D341Med (cell line): ENCODE data around the gene DHX34.
A peak's percentile ranks its signal among the peaks of the same experiment; 100 is the strongest.

ENCODE experiments used
- DNase-seq: peaks from one replicate; pipeline ENCODE4 v3.0.0; 2012; ENCODE audit warnings: low spot score

Gene DHX34

DNA sequence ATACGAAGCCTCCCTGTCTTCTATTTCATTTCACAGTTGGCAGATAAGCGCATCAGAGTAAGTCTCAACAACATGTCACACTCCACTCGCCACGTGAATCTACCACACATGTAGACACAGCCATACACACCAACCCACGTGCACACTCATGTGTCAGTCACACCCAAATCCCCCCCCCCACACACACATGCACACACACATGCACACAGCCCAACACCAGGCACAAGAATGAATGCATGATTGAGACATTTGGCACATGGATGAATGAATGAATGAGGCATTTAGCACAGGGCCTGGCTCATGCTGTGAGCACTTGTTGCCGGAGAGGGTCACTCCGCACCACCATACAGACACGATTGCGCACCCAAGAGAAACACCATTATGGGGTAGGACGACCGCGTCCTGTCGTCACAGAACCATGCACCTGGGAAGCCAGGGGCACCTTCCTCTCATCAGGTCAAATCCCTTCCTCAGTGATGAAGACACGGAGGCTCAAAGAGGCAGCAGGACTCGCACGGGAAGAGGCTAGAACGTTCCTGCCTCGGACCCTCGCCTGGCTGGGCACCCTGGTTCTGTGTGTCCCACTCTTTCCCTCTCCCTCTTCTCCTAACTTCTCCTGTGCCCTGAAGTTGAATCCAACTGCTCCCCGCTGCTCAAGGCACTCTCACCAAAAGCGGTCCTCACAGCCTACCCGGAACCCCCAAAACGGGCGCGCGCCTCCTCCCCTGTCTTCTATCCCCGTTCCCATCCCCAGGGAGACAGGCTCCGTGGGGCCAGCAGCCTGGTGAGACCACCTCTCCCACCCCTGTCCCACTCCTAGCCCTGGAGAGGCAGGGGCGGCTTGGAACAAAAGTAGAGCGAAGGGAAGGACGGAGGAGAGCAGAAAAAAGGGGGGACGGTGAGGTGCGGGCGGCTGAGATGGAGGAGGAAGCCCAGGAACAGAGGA is 68.9 kb downstream of the DHX34 start:
- no peak for DNase-seq

DNA sequence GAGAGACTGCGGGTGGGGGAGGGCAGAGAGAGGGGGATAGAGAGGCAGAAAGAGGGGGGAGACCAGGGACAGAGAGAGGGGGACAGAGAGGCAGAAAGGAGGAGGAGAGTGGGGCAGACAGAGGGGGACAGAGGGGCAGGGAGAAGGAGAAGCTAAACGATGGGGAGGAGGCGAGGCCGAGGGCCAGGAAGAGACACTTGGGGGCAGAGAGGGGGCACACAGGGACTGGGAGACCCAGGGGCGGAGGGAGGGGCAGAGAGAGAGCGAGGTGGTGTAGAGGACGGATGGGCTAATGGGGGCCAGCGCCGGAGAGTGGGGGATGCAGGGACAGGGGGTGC is 69.5 kb downstream of the DHX34 start:
- DNase-seq, result no peak

DNA sequence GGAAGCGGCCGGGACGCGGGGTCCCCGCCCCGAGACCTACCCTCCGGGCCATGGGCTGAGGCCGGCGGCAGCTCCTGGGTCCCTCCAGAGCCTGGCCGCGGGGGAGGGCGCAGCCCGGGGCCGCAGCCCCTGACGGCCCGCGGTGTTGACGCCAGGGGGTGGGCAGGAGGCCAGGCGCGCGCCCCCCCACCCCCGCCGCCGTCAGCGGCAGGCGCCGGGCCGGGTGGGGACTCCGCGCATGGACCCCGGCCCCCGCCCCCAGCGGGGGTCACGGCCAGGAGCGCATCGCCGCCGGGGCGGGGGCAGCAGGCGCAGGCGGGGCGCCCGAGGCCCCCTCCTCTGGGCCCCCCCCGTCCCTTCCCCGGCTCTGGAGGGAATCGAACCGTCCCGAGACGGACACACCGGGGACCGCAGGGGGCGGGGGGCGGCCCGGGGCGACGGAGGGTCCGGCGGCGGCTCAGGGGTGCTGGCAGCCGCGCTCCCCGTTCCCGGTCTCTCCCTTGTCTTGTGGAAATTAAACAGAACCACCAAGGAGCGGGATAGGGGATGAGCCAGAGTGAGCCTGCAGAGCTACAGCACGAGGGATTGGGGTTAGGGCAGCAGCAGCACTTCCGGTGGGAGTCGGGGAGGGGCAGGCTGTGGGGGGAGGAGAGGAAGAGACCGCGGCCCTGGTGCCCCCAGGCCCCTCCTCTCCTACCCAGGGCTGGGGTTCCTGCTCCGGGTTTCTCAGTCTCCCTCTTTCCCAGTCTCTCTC is 70.1 kb downstream of the DHX34 start, which contains the start of gene MEIS3:
Gene MEIS3, minus strand, starts transcription at position 498 of the 754 bp plus-strand sequence. Its CDS starts 446 bp downstream, at position 52.
- DNase-seq, result peak; percentile 71

DNA sequence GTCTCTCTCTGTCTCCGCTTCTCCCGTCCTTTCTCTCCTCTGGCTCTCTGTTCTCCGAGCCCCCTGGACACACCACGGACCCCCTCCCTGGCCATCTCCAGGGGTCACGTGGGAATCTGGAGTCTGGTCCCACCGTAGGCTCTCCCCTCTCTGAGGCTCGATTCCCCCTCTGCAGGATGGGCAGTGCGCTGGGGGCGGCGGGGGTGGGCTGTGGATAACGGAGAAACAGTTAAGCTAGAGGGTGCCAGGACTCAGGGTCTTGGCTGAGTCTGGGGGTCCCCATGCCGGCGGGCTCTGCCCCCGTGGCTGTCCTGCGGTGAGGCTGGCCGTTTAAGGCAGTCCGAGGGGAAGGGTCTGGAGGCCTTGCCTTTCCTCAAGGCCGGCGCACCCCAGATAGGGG is 70.7 kb downstream of the DHX34 start:
- no peak for DNase-seq

DNA sequence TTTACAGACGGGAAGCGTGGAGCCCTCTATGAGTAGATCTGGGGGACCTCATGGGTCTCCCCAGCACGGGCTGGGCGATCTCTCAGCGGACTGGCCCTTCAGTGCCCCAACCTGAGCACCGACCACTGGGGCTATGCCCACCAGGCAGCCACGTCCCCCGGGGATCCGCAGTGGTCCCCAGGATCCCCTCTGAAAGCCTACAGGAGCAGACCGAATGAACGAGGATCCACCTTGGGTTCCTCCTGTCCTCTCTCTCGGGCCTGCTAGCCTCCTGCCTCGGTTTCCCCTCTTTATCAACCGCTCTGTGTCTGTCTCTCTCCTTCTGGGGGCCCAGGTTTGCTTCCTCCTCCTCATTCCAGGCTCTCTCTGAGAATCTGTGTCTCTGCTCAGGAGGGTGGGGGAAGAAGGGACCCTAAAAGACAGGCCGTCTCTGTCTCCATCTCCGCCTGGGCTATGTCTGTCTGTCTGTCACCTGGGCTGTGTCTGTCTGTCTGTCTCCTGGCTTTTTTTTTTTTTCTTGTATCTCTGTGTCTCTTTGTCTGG is 72.2 kb downstream of the DHX34 start:
- DNase-seq, result no peak

DNA sequence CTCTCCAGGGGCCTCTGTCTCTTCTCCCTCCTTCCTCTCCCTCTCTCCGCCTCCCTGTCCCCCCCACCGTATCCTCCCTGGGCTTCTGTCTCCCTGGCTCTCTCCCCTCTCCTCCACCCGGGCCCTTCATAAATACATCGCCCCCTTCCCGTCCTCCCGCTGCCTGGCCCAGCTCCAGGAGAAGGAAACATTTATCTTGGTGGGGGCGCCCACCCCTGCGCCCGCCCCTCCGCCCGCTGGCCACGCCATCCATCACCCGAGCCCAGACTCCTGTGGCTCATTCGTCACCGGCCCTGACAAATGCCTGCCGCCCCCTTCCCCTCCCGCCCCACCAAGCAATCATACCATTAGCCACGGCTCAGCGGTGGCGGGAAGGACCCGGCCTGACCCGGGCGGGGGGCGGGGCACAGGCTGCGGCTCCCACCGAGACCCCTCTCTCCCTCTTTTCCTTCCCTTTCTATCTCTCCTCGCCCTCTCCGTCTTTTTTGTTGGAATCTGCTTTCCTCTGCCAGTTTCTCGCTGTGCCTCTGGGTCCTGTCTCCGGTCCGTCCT is 72.8 kb downstream of the DHX34 start:
- no peak for DNase-seq

DNA sequence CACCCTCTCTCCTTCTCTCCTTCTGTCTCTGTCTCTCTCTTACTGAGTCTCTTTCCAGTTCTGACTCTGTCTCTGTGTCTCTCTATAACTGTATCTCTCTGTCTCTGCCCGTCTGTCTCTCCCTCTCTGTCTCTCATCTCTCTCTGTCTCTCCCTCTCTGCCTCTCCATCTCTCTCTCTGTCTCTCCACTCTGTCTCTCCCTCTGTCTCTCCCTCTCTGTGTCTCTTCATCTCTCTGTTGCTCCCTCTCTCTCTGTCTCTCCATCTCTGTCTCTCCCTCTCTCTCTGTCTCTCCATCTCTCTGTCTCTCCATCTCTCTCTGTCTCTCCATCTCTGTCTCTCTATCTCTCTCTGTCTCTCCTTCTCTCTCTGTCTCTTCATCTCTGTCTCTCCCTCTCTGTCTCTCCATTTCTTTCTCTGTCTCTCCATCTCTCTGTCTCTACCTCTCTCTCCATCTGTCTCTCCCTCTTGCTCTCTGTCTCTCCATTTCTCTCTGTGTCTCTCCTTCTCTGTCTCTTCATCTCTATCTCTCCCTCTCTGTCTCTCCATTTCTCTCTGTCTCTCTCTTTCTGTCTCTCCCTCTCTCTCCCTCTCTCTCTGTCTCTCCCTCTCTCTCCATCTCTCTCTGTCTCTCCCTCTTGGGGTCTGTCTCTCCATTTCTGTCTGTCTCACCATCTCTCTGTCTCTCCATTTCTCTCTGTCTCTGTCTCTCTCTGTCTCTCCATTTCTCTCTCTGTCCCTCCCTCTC is 73.5 kb downstream of the DHX34 start:
- DNase-seq, result no peak

DNA sequence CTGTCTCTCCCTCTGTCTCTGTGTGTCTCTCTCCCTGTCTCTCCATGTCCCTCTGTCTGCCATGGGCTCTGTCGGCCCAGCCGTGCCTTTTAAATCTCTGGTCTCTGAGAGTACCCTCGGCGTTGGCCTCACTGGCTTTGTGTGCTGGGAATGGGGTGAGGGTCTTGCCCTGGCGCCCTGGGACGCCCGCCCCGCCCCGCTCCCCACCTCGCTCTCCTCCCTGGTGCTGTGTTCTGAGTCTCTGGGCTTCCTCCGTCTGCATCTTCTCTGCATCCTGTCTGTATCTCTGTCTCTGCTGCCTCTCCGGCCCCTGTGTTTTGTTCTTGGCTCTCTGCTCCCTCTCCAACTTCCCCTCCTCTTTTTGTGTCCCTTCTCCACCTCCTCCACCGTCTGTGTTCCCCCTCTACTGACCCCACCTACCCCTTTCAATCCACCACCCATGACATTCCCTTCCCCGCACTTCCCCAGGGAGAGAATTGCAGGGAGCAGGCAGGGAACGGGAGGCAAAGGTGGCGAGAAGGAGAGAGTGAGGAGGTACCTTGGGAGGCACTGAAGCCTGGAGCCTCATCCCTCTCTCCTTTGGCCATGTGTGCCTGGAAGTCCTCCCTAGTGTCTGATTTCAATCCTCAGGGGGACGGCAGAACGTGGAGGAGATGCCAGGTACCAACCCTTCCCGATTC is 74.2 kb downstream of the DHX34 start:
- no peak for DNase-seq

DNA sequence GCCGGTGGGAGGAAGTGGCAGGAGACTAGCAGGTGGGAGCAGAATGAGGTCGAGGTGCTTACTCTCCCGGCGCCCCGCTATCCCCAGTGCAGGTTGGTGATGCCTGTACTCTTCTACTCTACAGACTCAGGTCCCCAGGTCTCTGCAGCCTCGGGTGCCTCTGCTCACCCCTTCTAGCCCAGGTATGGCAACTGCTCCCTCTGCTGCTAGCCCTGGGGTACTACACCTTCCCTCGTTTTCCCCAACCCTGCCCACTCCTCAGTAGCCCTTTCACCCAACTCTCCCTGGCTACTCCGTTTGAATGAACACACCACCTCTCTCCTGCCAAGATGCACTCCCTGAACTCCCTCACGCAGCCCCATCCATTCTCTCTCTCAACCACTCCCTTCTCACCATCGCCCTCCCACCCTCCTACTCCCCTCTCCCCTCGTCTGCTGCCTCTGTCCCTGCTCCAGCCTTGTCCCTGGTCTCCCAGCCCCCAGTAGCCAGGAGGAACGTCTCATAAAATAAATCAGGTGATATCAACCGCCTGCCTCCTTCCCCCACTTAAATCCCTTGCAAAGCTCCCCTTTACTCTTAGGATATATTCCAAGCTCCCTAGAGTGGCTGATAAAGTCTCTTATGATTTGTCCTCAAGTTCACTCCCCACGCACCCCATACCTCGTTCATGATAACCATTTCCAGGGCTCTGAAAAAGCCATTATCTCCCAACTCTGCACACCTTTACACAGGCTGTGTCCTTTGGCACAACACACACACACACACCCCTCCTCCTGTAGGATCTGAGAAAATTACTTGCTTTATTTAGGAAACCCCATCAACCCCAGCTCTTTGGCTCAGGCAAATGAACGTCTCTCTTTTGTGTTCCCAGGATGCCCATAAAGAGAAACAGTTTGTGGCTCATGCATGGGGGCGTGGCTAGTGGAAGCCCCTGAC is 78.4 kb downstream of the DHX34 start:
- peak; percentile 80 for DNase-seq

DNA sequence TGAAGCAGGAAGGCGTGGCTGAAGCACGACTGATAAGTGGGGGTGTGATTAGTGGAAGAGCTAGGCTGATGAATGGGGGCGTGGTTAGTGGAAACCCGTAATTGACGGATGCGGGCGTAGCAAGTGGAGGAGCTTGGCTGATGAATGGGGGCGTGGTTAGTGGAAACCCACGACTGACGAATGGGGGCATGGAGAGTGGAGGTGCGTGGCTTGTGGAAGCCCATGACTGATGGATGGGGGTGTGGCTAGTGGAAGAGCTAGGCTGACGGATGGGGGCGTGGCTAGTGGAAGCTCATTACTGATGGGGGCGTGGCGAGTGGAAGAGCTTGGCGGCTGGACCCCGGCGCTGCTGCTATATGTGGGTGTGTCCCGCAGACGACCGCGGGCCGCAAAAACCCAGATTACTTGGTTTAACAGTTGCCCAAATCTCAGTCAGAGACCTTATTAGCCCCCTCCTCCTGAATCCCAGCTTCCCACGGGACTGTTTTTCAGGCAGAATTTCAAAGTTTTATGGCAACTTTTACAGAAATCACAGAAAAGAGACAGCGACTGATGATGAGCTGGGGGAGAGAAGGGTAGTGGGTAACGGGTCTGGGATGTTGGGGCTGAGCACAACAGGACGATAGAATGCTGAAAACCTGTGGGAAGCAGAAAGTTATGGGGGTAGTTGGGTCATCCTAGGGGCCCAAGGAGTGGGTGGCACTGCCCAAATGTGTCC is 79.2 kb downstream of the DHX34 start:
- DNase-seq, result peak; percentile 95

DNA sequence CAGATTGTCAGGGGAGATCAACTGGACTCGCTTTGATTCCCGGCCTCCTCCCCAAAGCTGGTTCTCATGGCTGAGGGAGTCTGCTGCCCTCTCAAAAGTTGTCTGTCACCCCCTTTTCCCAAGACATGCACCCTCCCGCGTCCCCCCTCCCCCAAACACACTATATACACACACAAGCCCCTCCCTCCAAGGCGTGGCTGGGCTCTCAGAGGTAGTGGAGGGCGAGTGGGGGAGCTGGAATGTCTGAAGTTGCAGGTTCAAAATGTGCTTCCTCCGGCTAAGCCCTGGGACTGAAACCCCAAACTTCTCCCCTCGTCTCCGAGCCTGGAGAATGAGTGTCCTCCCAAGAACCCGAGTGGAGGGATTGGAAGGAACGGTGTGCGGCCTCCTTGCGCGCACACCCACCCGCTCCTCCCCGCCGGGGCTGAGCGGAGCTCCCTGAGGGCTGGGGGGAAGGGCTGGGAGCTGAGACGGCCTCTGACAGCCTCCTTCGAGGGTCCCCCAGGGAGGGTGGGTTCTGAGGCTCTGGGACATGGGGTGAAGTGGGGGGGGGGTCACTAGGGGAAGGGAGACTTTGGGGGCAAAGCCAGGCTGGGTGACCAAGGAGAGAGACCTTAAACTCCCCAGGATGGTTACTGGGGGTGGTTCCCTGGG is 80.2 kb downstream of the DHX34 start:
- no peak for DNase-seq

DNA sequence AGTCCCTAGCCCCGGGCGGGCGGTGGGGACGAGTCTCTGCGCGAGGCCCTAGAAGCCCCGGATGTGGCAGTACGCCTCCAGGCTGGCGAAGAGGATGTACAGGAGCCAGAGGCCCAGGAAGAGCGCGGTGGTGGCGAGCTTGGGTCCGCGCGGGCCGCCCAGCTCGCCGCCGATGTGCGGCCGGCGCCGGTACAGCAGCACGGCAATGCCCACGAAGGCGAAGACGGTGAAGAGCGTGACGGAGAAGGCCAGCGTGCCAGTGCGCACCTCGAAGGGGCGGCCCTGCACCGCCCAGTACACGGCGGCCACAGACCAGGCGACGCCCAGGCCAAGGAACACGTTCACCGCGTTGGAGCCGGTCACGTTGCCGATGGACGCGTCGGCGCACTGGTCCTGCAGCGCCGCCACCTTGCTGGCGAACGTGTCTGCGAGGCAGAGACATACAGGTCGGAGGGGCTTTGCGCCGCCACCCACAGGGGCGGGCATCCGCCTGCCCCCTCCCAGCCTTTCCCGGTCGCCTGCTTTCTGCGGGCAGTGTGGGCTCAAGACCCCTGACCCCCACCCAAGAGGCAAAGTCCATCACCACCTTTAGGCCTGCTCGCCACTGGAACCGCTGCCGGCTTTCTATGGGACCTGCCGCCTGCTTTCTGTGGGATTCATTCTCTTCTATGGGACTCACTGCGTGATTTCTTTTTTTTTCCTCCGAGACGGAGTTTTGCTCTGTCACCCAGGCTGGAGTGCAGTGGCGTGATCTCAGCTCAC is 81.1 kb downstream of the DHX34 start:
- no peak for DNase-seq

DNA sequence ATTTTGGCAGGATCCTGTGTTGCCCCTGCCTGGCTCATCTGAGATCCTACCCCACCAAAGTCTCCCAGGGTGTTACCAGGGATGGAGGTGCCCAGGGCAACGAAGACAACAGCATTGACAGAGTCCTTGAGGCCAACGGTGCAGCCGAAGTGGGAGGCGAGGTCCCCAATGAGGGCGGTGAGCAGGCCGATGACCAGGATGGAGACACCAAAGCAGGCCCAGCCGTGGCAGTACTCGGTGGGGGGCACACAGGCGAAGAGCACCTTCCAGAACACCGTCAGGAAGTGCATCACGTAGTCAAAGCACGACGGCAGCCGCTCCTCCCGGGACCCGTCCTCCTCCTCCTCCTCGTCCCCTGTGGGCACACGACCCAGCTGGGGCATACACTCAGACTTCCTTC is 83.0 kb downstream of the DHX34 start:
- no peak for DNase-seq
